Inflammatory macrophage treated with lipopolysaccharide for 4 hours (primary cell): ENCODE measurements around the gene HRH3.

ENCODE experiments used
- DNase-seq: peaks from one replicate; pipeline ENCODE4 v3.0.0-alpha.2; 2020

Gene HRH3

DNA sequence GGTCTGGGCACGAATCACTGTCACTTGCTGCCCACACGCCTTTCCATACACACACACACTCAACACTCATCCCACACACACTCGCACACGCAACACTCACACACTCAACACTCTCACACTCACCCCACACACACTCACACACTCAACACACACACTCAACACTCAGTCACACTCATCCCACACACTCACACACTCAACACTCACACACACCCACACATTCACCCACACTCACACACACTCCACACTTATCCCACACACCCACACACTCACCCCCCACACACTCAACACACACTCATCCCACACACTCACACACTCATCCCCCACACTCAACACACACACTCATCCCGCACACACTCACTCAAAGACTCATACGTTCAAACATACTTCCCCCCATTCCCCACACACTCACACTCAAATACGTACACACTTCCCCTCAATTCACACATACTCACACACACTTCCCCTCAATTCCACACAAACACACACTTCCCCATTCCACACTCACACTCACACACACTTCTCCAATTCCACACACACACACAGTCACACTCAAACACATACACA, 9.0 kb upstream of the HRH3 start:
- no peak for DNase-seq

GRCh38 chr20:62227977-62228958, 8.2 kb upstream of the HRH3 start:
- DNase-seq = no peak

DNA sequence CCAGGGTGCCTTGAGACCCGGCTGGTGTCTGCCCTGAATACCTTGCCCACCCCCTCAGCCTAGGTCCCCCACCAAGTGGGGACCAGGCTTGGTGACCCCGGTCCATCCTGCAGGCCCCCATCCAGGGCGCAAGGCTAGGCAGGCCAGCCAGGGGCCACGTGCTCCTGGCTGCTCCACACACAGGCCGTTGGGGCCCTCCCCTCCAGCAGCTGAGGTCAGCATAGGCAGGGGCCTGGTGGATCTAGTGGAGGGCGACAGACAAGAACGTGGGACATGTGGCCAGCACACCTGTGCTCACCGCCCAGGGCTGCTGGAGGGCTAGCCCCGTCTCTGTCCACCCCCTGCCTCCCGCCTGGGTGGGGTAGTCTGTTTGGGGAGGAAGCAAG, 7.5 kb upstream of the HRH3 start:
- DNase-seq = no peak

DNA sequence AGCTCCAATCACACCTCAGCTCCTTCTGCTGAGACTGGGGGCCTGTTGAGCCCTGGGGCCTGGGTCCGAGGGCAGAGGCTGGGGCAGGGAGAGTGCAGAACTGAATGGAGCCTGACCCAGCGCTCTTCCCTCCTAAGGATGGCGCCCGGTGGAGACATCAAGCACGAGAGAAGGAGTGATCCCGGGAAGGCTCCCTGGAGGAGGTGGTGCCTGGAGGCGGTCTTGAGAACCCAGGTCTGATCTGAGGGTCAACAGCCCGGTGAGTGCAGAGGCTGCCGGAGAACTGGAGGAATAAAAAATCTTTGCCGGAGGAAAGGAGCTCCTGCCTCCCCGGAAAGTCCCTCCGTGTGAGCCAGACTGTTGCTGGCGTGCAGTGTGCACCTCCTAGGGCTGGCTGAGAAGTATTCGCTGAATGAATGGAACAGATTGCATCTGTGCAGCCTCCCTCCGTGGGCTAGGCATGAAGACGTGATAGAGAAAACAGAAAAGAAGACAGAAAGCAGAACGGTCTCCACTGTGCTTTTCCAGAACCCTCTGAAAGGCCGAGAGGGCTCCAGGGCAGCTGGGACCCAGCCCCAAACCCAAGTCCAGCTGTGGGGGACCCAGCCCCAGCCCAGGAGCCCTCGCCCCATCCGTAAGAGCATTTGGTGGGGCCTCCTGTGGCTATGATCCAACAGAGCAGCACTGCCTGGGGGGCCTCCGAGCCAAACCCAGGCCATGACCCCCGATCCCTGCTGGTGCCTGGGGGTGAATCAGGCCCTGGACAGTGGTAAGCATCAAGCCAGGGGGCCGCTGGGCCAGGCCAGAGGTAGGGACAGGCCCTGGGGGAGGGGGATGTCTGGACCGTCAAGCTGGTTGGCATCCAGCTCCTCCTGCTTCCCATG, 6.9 kb upstream of the HRH3 start:
- DNase-seq = no peak

DNA sequence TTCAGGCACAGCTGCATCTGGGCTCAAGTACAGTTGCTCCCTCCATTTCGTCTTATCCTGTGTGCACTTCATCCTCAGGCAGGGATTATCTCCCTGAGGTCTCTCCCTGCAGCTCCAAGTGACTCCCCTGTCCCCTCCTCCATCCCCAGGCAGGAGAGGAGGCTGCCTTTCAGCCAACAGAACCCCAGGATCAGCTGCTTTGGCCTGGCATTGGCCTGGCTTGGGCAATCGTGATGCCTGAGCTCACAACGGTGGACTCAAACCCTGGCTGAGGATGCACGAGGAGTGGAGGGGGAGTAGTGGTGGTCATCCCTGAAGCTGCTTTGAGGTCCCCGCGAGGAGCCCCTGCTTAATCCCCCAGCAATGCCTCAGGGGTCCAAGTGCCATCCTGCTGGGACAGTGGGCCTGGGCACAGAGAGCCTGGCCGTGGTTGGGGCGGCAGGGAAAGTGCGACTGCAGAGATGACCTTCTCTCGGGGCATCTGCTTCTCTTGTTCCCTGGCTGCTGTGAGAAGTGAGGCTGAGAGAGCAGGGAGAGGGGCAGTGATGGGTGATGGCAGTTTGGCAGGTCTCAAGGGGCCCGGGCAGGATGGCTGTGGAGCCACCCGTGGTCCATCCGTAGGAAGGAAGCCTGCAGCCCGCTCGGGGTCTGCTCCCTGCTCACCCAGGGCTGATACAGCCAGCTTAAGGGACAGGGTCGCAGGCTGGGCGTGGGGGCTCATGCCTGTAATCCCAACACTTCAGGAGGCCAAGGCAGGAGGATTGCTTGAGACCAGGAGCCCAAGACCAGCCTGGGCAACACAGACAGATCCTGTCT, 6.0 kb upstream of the HRH3 start:
- DNase-seq = no peak

- no peak for DNase-seq
These were observed 4.9 kb upstream of the HRH3 start for GRCh38 chr20:62225026-62225425.

DNA sequence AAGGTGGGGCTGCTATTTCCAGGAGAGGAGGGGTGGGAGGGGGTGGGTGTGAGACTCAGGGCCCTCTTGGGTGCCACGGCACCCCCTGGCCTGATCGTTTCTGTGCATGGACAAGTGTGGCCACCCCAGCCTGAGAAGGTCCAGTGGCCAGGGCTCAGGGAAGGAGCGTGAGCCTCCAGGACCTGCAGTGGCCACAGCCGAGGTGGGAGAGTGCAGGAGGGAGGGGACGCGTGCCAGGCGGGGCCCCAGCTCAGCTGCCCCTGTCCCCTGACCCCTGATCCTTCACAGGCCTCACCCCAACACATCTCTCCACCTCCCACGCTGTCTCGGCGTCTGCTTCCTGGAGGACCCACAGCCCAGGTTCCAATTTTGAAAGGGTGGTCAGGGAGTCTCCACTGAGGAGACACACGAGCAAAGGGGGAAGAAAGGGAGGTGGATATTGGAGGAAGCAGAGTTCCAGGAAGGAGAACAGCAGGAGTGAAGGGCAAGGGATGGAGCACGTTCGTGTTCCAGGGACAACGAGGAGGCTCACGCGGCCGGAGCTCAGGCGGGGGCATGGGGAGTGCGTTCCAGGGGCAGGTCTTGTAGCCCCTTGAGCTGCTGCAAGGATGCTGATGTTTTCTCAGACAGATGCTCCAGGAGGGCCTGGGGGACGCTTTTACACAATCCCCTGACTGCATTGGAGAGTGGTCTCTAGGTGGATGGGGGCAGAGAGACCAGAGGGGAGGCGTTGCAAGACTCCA, 4.2 kb upstream of the HRH3 start:
- DNase-seq = no peak

DNA sequence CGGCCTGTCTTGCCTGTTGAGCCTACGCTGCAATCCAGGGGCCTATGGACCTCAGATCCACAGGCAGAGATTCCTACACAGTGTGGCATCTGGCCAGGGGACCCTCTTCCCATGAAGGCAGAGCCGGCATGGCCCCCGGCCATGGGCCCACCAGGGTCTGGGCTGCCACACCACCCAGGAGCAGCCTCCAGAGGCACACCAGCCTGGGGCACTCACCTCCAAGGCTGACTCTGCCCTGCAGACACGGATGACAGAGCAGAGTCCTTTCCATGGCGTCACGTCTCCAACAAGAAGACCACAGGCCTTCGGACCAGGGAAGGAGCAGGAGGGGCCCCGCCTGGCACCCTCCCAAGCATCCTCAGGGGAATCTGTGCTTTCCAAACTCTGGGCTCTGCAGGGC, 3.5 kb upstream of the HRH3 start:
- no peak for DNase-seq

DNA sequence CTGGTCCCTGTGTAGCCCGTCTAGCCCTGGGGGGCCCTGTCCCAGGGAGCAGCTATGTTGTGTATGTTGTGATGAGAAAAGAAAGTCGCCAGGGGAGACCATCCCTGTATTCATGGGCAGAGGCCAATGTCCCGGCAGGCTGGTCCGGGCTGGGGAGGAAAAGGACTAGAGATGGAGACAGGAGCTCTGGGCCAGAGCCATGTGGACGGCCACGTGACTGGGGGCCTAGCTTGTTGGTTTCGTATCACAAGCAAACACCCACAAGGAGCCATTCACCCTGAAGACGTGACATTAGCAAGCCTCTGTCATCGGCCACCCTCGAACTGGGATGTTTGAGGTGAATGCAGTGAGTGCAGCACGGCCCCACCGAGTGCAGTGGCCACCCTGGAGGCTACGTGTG, 2.9 kb upstream of the HRH3 start:
- DNase-seq = no peak

GRCh38 chr20:62222266-62222850, 2.3 kb upstream of the HRH3 start:
- DNase-seq = no peak

- no peak for DNase-seq
These were observed 839 bp upstream of the HRH3 start for GRCh38 chr20:62220666-62221568.

- DNase-seq = no peak
These were observed 732 bp downstream of the HRH3 start for GRCh38 chr20:62219101-62219991.

DNA sequence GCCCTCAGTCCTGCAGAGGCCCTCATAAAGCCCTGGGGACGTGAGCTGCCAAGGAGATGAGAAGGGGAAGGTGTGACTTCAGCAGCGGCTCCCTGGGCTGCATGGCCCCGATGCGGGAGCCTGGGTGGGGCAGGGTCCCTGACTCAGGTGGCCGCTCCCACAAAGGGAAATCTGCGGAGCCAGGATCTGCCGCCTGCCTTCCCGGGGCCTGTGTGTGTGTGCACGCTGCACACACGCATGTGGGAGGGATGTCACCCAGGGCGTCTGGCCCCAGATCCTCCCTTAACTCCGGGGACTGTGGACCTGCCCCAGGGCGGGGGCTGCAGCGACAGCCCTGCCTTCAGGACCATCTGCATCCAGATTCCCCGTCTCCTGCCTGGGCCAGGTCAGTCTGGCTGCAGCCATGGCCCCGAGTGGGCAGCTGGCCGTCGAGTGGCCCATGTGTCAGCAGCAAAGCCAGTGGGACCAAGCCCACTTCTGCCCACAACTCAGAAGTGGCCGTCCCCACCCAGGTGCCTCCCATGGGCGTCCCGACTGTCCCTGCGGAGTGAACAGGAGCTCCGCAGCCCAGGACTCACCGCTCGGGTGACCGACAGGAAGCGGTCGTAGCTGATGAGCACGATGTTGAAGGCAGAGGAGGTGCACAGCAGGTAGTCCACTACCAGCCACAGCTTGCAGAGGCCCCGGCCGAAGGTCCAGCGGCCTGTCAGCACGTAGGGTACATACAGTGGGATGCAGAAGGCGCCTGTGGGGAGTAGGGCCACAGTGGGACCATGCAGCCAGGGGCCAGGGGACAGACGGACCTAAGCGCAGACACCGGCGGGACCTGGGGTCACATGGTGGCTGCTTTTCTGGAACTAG, 1.9 kb downstream of the HRH3 start:
- no peak for DNase-seq

DNA sequence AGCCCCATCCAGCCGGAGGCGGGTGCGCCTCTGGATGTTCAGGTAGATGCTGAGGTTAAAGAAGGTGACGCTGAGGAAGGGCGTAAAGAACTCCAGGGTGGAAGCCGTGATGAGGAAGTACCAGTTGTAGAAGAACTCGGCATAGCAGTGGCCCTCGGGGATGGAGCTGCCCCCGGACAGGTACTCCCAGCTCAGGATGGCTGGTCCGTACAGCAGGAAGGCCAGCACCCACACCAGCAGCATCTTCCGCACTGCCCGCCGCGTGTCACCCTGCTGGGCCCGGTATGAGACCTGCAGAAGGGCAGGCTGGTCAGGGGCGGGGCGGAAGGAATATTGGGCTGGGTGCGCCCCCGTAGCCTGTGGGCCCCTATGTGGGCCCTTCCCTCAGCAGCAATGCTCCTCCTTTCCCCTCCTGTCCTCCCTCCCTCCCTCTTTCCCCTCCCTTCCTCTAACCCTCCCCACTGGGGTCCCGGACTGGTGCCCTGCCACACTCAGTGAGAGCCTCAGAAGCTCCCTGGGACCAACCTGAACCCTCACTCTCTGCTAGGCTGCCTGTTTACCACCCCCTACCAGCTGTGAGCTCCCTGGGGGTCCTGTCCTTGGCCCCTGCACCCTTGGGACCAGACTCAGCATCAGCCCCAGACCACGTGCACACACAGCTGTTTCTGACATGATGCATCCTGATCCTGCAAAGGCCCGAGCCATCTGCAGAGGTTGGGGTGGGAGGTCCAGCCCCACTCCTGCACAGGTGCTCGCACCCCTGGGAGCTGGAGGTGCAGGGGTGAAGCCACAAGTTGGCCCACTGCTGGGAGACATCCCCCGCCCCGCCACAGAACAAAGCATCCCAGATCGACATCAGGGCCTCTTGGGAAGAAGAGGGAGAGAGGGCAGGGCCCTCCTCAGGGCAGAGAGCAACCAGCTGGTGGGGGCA, 3.2 kb downstream of the HRH3 start:
- DNase-seq = no peak

GRCh38 chr20:62215991-62216635, 4.0 kb downstream of the HRH3 start:
- DNase-seq = no peak
